Measurements from ENCODE around the gene DCLRE1C. TPM values are rescaled to one million over a fixed set of nuclear protein-coding genes. Genes with fewer than 3 reads are reported as not detected.
A peak's percentile ranks its signal among the peaks of the same experiment; 100 is the strongest.

Gene DCLRE1C
- total and polyA plus RNA-seq, 9 of the 15 experiments (the other 6 are each of a cell fraction or from before 2014, with no cell fraction given): 8.8 to 22.2 (median 13.9) TPM

DNA sequence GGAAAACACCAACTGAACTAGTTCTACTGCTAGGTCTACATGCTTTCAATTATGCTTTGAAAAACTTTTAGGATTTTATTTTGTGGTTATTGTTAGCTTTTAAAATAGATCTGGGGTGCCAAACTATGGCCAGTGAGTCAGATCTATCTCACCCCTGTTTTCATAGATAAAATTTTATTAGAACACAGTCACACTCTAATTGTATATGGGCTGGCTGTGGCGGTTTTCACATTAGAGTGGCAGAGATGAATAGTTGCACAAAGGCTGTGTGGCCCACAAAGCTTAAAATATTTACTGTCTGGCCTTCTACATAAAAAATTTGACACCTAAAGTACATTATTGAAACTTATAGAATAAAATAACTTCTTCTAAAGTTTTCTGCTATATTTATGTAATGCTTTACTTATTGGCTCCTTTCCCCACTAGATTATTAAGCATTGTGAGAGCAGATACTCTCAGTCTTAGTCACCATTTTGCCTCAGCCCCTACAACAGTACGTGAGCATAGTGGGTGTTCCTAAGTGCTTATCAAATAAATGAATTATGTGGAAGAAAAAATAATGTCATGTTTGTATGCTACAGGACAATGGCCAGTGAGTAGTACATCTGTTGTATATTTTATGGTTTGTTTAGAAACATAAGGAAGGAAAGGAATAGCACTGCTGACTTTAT, 80.7 kb downstream of the DCLRE1C start:
- peak overlapping the region; percentile 25; the same call in 1 of the 3 replicates for H3K27ac ChIP-seq (ENCODE audit: extremely low read depth, low read depth, low read length)
- no peaks in the 10 kb centered on the region for H4K20me1 ChIP-seq (replicated peaks; ENCODE audit: control insufficient read depth, insufficient read depth, low read length)
- no peak overlapping the region for H3K4me3 ChIP-seq
- no peak for DNase-seq (ENCODE audit: extremely low read depth in 1 of 4, low spot score in 3 of 4)
- intact Hi-C loops (cut with micrococcal nuclease) (no loop called here), in situ Hi-C loops (cut with MboI) (no loop called here)
- TF ChIP-seq CCAR2 (IDR thresholded peaks at IDR 0.05; ENCODE audit: low read depth, low read length) (no peak), ESRRB (CRISPR knock-in tag; IDR thresholded peaks at IDR 0.05; ENCODE audit: borderline replicate concordance) (no peak), HNRNPL (IDR thresholded peaks at IDR 0.05; ENCODE audit: low read depth, low read length) (no peak), ATF1 (CRISPR knock-in tag; IDR thresholded peaks at IDR 0.05) (no peak), ATF1 (tag; IDR thresholded peaks at IDR 0.05) (no peak), PRDM10 (IDR thresholded peaks at IDR 0.05; ENCODE audit: partially characterized antibody) (no peak), ZBED1 (IDR thresholded peaks at IDR 0.05) (no peak), ZNF253 (CRISPR knock-in tag; conservative IDR thresholded peaks at IDR 0.05) (no peak), ZNF143 (CRISPR knock-in tag; IDR thresholded peaks at IDR 0.05) (no peak), LCOR (CRISPR knock-in tag; IDR thresholded peaks at IDR 0.05) (no peak), POLR2AphosphoS2 (IDR thresholded peaks at IDR 0.05; ENCODE audit: low read length) (no peak), CHD4 (IDR thresholded peaks at IDR 0.05; ENCODE audit: insufficient read depth, insufficient replicate concordance, low read depth, low read length, poor library complexity, severe bottlenecking) (no peak)
- TF ChIP-seq, protein P1, sequence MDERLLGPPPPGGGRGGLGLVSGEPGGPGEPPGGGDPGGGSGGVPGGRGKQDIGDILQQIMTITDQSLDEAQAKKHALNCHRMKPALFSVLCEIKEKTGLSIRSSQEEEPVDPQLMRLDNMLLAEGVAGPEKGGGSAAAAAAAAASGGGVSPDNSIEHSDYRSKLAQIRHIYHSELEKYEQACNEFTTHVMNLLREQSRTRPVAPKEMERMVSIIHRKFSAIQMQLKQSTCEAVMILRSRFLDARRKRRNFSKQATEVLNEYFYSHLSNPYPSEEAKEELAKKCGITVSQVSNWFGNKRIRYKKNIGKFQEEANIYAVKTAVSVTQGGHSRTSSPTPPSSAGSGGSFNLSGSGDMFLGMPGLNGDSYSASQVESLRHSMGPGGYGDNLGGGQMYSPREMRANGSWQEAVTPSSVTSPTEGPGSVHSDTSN (CRISPR knock-in tag; IDR thresholded peaks at IDR 0.05; ENCODE audit: low read depth): no peak
- TF ChIP-seq, protein P1 (tag; conservative IDR thresholded peaks at IDR 0.05; ENCODE audit: low read depth): no peak
- no peaks in the 10 kb centered on the region for H3K9me3 ChIP-seq (replicated peaks; ENCODE audit: control insufficient read depth, insufficient read depth, low read depth, low read length)
- FAIRE-seq: no peak
- H3K9ac ChIP-seq (ENCODE audit: insufficient read depth in 1 of 2, low read depth in 2 of 2, low read length in 2 of 2): peak overlapping the region in 1 of 2 experiments; percentile 5; a peak in 1 of 4 replicates
- ChIA-PET CTCF (ENCODE audit: low intra/inter-chr PET ratio) (no interaction called here), POLR2A (interaction anchor here (0.5 to 1.3 kb wide), 3 partner anchors 11 to 36 kb away, joined by 3 read pairs; partner anchors contain the start of gene CDNF)
- 0 out of 2 replicates have a peak overlapping the region, but pooled peaks have one; percentile 13 for H2AFZ ChIP-seq (ENCODE audit: low read depth, low read length)
- H3K36me3 ChIP-seq (ENCODE audit: control insufficient read depth, insufficient read depth, low read length): peaks cover 41% of the 10 kb centered on the region
- no TSS peak for BruUV-seq (replicated peaks)
- H3K4me2 ChIP-seq (ENCODE audit: insufficient read depth, low read length): no peak overlapping the region
- no peak for ATAC-seq
- peaks cover 20% of the 10 kb centered on the region for H3K79me2 ChIP-seq (ENCODE audit: control insufficient read depth, insufficient read depth, low read length)
- peaks cover 2 to 17% of the 10 kb centered on the region in 2 experiments; a peak in 4 of 5 replicates for H3K4me1 ChIP-seq (replicated peaks in 1 of 2; ENCODE audit: control insufficient read depth in 2 of 2, insufficient read depth in 2 of 2, low read length in 2 of 2)
- no peaks in the 10 kb centered on the region for H3K9me1 ChIP-seq (ENCODE audit: control insufficient read depth, insufficient read depth, low read length)
- 12% methylated on average over 2 of the region's 2 CpGs for WGBS (ENCODE audit: insufficient coverage, low coverage, missing lambda C conversion rate)
- H3K27me3 ChIP-seq (ENCODE audit: control insufficient read depth in 2 of 2, insufficient read depth in 2 of 2, low read length in 2 of 2): no peaks in the 10 kb centered on the region
